Activated CD4-positive, alpha-beta T cell treated with anti-CD3 and anti-CD28 coated beads for 36 hours (primary cell): ENCODE data around the gene FBXL22. TPM values are rescaled to one million over a fixed set of nuclear protein-coding genes. Genes with fewer than 3 reads are reported as not detected.

ENCODE experiments used
- ATAC-seq: fragments of 200-7000 bp; cut with Tn5 transposase; one replicate; pipeline ENCODE4 v1.10.0; 2021; ENCODE audit warnings: mild to moderate bottlenecking, moderate library complexity
- CTCF ChIA-PET: fragments of 350-600 bp; sonication (Branson Sonifier 250); formaldehyde crosslinking; loops from one replicate; lab custom pipeline; 2021; ENCODE audit warnings: antibody characterized with exemption; lab: Charles Lee
- POLR2A ChIA-PET: fragments of 350-600 bp; sonication (Branson Sonifier 250); formaldehyde crosslinking; loops from one replicate; lab custom pipeline; 2021; ENCODE audit warnings: antibody characterized with exemption, inconsistent platforms; lab: Charles Lee
- DNase-seq: peaks from one replicate; pipeline ENCODE4 v3.0.0-alpha.2; 2020
- H3K27ac Mint-ChIP-seq: one replicate; pipeline ENCODE4 v1.8.0; 2021; ENCODE audit warnings: mixed read lengths
- H3K27me3 Mint-ChIP-seq: one replicate; pipeline ENCODE4 v1.8.0; 2021; ENCODE audit warnings: mixed read lengths
- H3K36me3 Mint-ChIP-seq: one replicate; pipeline ENCODE4 v1.8.0; 2021; ENCODE audit warnings: low read depth, mixed read lengths
- H3K4me1 Mint-ChIP-seq: one replicate; pipeline ENCODE4 v1.8.0; 2021; ENCODE audit warnings: mixed read lengths
- H3K4me3 Mint-ChIP-seq: one replicate; pipeline ENCODE4 v1.8.0; 2021; ENCODE audit warnings: mild to moderate bottlenecking, moderate library complexity, mixed read lengths
- H3K9me3 Mint-ChIP-seq: one replicate; pipeline ENCODE4 v1.8.0; 2021; ENCODE audit warnings: low read depth, mixed read lengths
- intact Hi-C, 2 experiments: fragments of 100-400 bp; cut with DNase I in 1 of 2; cut with micrococcal nuclease in 1 of 2; formaldehyde crosslinking; loops; one replicate each; pipeline versions ENCODE4 v1.14.2 to v1.15.1; 2022 to 2024; cut with DNase I, micrococcal nuclease
- total RNA-seq, 2 experiments: library from RNA; stranded (reverse); gene quantifications; one replicate each; pipeline ENCODE4 v1.2.3, GENCODE V29; 2021

FBXL22 gene
- total RNA-seq: under 1 TPM; 0.61 to 0.69 TPM

GRCh38 chr15:63597038-63597790, at the start of gene FBXL22:
TSS of gene FBXL22 (plus strand) at chr15:63597387. CDS start at chr15:63597393, 6 bp downstream.
- H3K4me3 Mint-ChIP-seq: no peak within 1 kb of the TSS
- H3K27me3 Mint-ChIP-seq: no peaks in the 10 kb centered on the region
- ChIA-PET CTCF (interaction anchor here (0.6 to 2.9 kb wide), 8 partner anchors 8 to 528 kb away, joined by 3 to 10 read pairs (median 4); partner anchors contain the start of gene USP3), POLR2A (interaction anchor here (0.8 kb wide), 1 partner anchor 87 kb away, joined by 3 read pairs; no protein-coding TSS in a partner anchor)
- DNase-seq (no peak), ATAC-seq (no peak)
- peaks cover 64% of the 10 kb centered on the region for H3K4me1 Mint-ChIP-seq
- intact Hi-C loops: no loop called here
- no peaks in the 10 kb centered on the region for H3K9me3 Mint-ChIP-seq
- H3K36me3 Mint-ChIP-seq: peaks cover 28% of the 10 kb centered on the region
- H3K27ac Mint-ChIP-seq: peak within 1 kb of the TSS; percentile 49

- no peaks in the 10 kb centered on the region for H3K27me3 Mint-ChIP-seq
- DNase-seq: no peak
- intact Hi-C loops: loop anchor here in 1 of 2 experiments (5.0 kb wide), 1 partner anchor 44 kb away; no protein-coding TSS in a partner anchor
These were observed 45.8 kb upstream of the FBXL22 start for GRCh38 chr15:63551400-63551799.

GRCh38 chr15:63553388-63553791, 43.8 kb upstream of the FBXL22 start:
- DNase-seq (peak; percentile 30), ATAC-seq (peak; percentile 72)
- Mint-ChIP-seq H3K36me3 (peaks cover 30% of the 10 kb centered on the region), H3K4me3 (peak overlapping the region; percentile 35), H3K27me3 (no peaks in the 10 kb centered on the region), H3K27ac (peak overlapping the region; percentile 51), H3K4me1 (peaks cover 50% of the 10 kb centered on the region), H3K9me3 (no peaks in the 10 kb centered on the region)
- intact Hi-C loops: loop anchor here (2.0 to 5.0 kb wide), 3 partner anchors 46 to 75 kb away; no protein-coding TSS in a partner anchor
- CTCF ChIA-PET: interaction anchor here (0.7 to 2.4 kb wide), 18 partner anchors 9 to 505 kb away, joined by 3 to 21 read pairs (median 6); no protein-coding TSS in a partner anchor
- POLR2A ChIA-PET: interaction anchor here (0.6 to 1.0 kb wide), 4 partner anchors 22 to 443 kb away, joined by 3 to 4 read pairs (median 3); no protein-coding TSS in a partner anchor

More at GRCh38 chr15:63551400-63551799, 45.8 kb upstream of the FBXL22 start:
- ChIA-PET POLR2A (no interaction called here), CTCF (interaction anchor here (0.6 to 2.3 kb wide), 3 partner anchors 10 to 64 kb away, joined by 3 to 13 read pairs (median 8); no protein-coding TSS in a partner anchor)
- Mint-ChIP-seq H3K36me3 (peaks cover 19% of the 10 kb centered on the region), H3K27ac (no peak overlapping the region), H3K4me1 (peaks cover 47% of the 10 kb centered on the region), H3K4me3 (no peak overlapping the region), H3K9me3 (no peaks in the 10 kb centered on the region)
- ATAC-seq: no peak

- CTCF ChIA-PET: interaction anchor here (0.6 to 2.4 kb wide), 14 partner anchors 10 to 506 kb away, joined by 3 to 21 read pairs (median 6); no protein-coding TSS in a partner anchor
These were observed 42.8 kb upstream of the FBXL22 start for GRCh38 chr15:63554337-63554927.

GRCh38 chr15:63555507-63555906, 41.7 kb upstream of the FBXL22 start:
- H3K4me1 Mint-ChIP-seq: peaks cover 63% of the 10 kb centered on the region
- peaks cover 39% of the 10 kb centered on the region for H3K36me3 Mint-ChIP-seq
- peak overlapping the region; percentile 29 for H3K27ac Mint-ChIP-seq
- H3K27me3 Mint-ChIP-seq: no peaks in the 10 kb centered on the region
- no peak overlapping the region for H3K4me3 Mint-ChIP-seq
- ChIA-PET CTCF (interaction anchor here (1.9 kb wide), 1 partner anchor 89 kb away, joined by 5 read pairs; no protein-coding TSS in a partner anchor), POLR2A (no interaction called here)
- DNase-seq (no peak), ATAC-seq (peak; percentile 21)
- intact Hi-C loops: no loop called here
- H3K9me3 Mint-ChIP-seq: no peaks in the 10 kb centered on the region

More at GRCh38 chr15:63554337-63554927, 42.8 kb upstream of the FBXL22 start:
- POLR2A ChIA-PET: no interaction called here
- intact Hi-C loops: loop anchor here in 1 of 2 experiments (5.0 kb wide), 1 partner anchor 47 kb away; no protein-coding TSS in a partner anchor
- no peaks in the 10 kb centered on the region for H3K9me3 Mint-ChIP-seq
- H3K4me1 Mint-ChIP-seq: peaks cover 54% of the 10 kb centered on the region
- peaks cover 33% of the 10 kb centered on the region for H3K36me3 Mint-ChIP-seq
- H3K27me3 Mint-ChIP-seq: no peaks in the 10 kb centered on the region
- ATAC-seq (no peak), DNase-seq (no peak)
- no peak overlapping the region for H3K4me3 Mint-ChIP-seq
- no peak overlapping the region for H3K27ac Mint-ChIP-seq

- CTCF ChIA-PET: interaction anchor here (0.9 to 1.9 kb wide), 3 partner anchors 9 to 90 kb away, joined by 3 to 5 read pairs (median 4); partner anchors contain the start of gene USP3
- no peak overlapping the region for H3K27ac Mint-ChIP-seq
- H3K36me3 Mint-ChIP-seq: peaks cover 45% of the 10 kb centered on the region
These were observed 40.9 kb upstream of the FBXL22 start for GRCh38 chr15:63556246-63556645.

GRCh38 chr15:63556736-63557135, 40.5 kb upstream of the FBXL22 start:
- Mint-ChIP-seq H3K36me3 (peaks cover 50% of the 10 kb centered on the region), H3K27me3 (no peaks in the 10 kb centered on the region), H3K27ac (no peak overlapping the region), H3K4me1 (peaks cover 76% of the 10 kb centered on the region), H3K4me3 (no peak overlapping the region), H3K9me3 (no peaks in the 10 kb centered on the region)
- CTCF ChIA-PET: interaction anchor here (0.9 to 1.9 kb wide), 3 partner anchors 9 to 90 kb away, joined by 3 to 5 read pairs (median 4); partner anchors contain the start of gene USP3
- ATAC-seq: no peak
- intact Hi-C loops: no loop called here
- POLR2A ChIA-PET: no interaction called here
- no peak for DNase-seq

More at GRCh38 chr15:63556246-63556645, 40.9 kb upstream of the FBXL22 start:
- intact Hi-C loops: no loop called here
- ATAC-seq: no peak
- H3K27me3 Mint-ChIP-seq: no peaks in the 10 kb centered on the region
- DNase-seq: no peak
- POLR2A ChIA-PET: no interaction called here
- H3K4me1 Mint-ChIP-seq: peaks cover 71% of the 10 kb centered on the region
- H3K4me3 Mint-ChIP-seq: no peak overlapping the region
- no peaks in the 10 kb centered on the region for H3K9me3 Mint-ChIP-seq

- H3K9me3 Mint-ChIP-seq: no peaks in the 10 kb centered on the region
- H3K4me3 Mint-ChIP-seq: no peak overlapping the region
- ChIA-PET POLR2A (no interaction called here), CTCF (interaction anchor here (0.6 to 1.9 kb wide), 6 partner anchors 17 to 507 kb away, joined by 3 to 6 read pairs (median 4); no protein-coding TSS in a partner anchor)
- H3K27me3 Mint-ChIP-seq: no peaks in the 10 kb centered on the region
- intact Hi-C loops: loop anchor here (1.0 to 2.0 kb wide), 7 partner anchors 39 to 91 kb away; partner anchors contain the start of gene USP3 (in 2 of the 2)
- no peak overlapping the region for H3K27ac Mint-ChIP-seq
- H3K4me1 Mint-ChIP-seq: peaks cover 51% of the 10 kb centered on the region
- DNase-seq (no peak), ATAC-seq (no peak)
- peaks cover 50% of the 10 kb centered on the region for H3K36me3 Mint-ChIP-seq
These were observed 37.4 kb upstream of the FBXL22 start for GRCh38 chr15:63559753-63560152.

GRCh38 chr15:63560741-63561448, 36.3 kb upstream of the FBXL22 start:
- DNase-seq (peak; percentile 81), ATAC-seq (peak; percentile 95)
- ChIA-PET CTCF (interaction anchor here (0.6 to 1.8 kb wide), 6 partner anchors 19 to 506 kb away, joined by 3 to 5 read pairs (median 4); no protein-coding TSS in a partner anchor), POLR2A (interaction anchor here (0.6 to 1.0 kb wide), 3 partner anchors 17 to 74 kb away, joined by 3 to 7 read pairs (median 7); no protein-coding TSS in a partner anchor)
- peaks cover 49% of the 10 kb centered on the region for H3K4me1 Mint-ChIP-seq
- no peak overlapping the region for H3K4me3 Mint-ChIP-seq
- intact Hi-C loops: loop anchor here (1.0 to 2.0 kb wide), 7 partner anchors 38 to 92 kb away; partner anchors contain the start of gene USP3 (in 2 of the 2)
- no peaks in the 10 kb centered on the region for H3K9me3 Mint-ChIP-seq
- H3K27ac Mint-ChIP-seq: peak overlapping the region; percentile 74
- H3K27me3 Mint-ChIP-seq: no peaks in the 10 kb centered on the region
- peaks cover 45% of the 10 kb centered on the region for H3K36me3 Mint-ChIP-seq

GRCh38 chr15:63564093-63564492, 33.1 kb upstream of the FBXL22 start:
- POLR2A ChIA-PET: interaction anchor here (0.6 kb wide), 1 partner anchor 237 kb away, joined by 3 read pairs; no protein-coding TSS in a partner anchor
- H3K4me3 Mint-ChIP-seq: no peak overlapping the region
- H3K4me1 Mint-ChIP-seq: peaks cover 46% of the 10 kb centered on the region
- H3K27me3 Mint-ChIP-seq: no peaks in the 10 kb centered on the region
- intact Hi-C loops: no loop called here
- CTCF ChIA-PET: interaction anchor here (1.3 kb wide), 1 partner anchor 58 kb away, joined by 4 read pairs; no protein-coding TSS in a partner anchor
- H3K27ac Mint-ChIP-seq: no peak overlapping the region
- peaks cover 43% of the 10 kb centered on the region for H3K36me3 Mint-ChIP-seq
- H3K9me3 Mint-ChIP-seq: no peaks in the 10 kb centered on the region
- DNase-seq (no peak), ATAC-seq (no peak)
